ENCODE results near the gene CRTC3.

Gene CRTC3

DNA sequence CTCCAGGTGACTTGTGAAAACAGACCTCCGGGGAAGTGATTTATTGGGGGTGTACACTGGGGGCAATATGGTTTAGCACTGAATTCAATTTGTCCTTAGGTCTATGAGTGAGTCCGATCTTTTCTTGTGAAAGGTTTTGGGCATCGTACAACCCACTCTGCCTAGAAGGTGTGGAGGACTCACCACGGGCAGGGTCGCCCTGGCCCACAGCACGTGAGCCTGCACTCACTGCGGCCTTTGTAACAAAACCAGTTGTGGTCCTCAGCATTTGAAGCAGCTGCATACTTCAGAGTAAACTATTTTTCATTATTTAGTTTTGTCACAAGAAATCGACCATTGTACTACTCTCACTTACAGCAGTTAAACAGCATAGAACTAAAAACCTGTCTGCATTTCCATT, 114.8 kb downstream of the CRTC3 start:
- TF ChIP-seq, protein P1, sequence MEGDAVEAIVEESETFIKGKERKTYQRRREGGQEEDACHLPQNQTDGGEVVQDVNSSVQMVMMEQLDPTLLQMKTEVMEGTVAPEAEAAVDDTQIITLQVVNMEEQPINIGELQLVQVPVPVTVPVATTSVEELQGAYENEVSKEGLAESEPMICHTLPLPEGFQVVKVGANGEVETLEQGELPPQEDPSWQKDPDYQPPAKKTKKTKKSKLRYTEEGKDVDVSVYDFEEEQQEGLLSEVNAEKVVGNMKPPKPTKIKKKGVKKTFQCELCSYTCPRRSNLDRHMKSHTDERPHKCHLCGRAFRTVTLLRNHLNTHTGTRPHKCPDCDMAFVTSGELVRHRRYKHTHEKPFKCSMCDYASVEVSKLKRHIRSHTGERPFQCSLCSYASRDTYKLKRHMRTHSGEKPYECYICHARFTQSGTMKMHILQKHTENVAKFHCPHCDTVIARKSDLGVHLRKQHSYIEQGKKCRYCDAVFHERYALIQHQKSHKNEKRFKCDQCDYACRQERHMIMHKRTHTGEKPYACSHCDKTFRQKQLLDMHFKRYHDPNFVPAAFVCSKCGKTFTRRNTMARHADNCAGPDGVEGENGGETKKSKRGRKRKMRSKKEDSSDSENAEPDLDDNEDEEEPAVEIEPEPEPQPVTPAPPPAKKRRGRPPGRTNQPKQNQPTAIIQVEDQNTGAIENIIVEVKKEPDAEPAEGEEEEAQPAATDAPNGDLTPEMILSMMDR (IDR thresholded peaks at IDR 0.05) = no peak

DNA sequence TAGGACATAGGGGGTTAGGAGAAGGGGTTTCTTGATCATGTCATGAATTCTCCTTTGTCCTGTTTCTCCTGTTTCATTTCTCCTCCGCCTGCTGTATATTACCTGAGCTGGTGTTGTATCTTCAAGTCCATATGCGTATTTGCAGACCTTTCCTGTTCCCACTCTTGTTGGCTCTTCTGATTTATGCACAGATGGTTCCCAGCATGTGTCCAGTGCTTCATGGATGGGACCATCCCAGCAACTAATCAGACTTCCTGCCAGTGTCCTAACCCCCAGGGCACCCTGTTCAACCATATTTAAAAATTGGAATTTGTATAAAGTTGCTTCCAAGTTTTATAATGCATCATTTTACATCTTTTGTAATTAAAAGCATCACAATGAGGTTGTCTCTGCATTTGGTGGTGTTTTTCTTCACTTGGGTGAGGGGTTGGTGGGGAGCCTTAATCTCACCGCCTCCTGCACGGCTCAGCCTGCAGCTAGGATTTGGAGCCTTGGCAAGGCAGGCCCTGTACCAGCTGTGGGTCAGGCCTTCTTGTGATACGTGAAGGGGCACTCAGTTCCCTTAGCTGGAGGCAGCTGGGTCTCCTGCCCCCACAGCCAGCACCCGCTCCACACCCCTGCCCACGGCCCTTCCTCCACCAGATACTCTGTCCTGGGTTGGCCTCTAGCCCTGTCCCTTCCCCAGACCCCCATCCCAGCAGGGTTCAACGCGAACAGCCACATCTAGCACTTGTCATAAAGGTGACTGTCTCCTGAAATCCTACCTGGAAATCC, 115.4 kb downstream of the CRTC3 start:
- TF ChIP-seq, protein P1 (IDR thresholded peaks at IDR 0.05) = no peak

DNA sequence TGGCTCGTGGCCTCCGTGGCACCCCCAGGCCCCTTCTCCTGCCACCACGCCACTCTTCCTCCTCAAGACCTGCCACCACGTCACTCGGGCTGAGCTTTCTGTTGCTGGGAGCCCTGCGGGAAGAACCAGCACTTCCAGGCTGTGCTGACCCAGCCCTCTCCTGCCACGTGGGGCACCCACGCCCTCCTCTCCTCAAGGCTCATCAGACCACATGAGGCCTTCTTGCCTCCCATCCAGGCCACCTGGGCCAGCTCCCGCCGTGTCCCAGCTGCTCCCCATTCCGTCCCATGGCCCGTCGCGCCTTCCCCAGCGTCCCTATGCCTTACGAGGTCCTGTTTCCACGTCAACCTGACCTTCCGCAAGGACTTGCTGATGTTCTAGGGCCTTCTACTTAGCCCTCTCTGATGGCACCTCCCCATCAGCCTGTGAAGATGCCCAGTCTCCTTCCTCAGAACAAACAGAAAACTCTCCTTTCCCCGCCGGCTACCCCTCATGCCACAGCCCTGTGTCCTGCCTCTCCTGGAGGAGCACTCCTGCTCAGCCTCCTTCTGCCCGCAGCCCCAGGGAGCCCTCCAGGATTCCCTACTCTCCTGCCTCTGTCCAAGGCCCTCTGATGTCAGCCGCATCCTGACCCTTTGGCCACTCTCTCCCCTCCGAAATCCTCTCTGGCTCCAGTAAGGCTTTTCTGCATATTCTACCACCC, 116.3 kb downstream of the CRTC3 start:
- TF ChIP-seq, protein P1 (IDR thresholded peaks at IDR 0.05) = no peak

DNA sequence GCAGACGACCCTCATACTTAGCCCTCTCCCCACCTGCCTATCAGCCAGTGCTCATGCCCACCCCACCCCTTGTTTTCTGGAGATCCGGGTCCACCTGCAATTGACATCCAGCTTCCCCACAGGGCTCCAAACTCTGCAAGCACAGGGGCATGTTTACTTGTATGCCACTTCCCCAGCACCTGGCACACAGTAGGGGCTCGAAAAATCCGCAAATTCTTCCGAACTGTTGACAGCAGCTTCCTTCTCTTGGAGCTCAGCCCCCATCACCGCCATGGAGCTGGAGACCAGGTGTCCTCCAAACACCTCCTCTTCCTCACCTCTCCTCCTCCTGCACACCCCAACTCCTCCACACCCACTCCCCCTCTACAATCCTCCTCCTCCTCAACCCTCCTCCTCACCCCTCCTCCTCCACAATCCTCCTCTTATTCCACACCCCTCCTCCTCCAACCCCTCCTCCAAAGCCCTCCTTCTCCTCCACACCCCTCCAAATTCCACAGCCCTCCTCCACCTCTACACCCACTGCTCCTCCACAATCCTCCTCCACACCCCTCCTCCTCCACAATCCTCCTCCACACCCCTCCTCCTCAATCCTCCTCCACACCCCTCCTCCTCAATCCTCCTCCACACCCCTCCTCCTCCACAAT, 117.1 kb downstream of the CRTC3 start:
- TF ChIP-seq, protein P1 (IDR thresholded peaks at IDR 0.05) = no peak

DNA sequence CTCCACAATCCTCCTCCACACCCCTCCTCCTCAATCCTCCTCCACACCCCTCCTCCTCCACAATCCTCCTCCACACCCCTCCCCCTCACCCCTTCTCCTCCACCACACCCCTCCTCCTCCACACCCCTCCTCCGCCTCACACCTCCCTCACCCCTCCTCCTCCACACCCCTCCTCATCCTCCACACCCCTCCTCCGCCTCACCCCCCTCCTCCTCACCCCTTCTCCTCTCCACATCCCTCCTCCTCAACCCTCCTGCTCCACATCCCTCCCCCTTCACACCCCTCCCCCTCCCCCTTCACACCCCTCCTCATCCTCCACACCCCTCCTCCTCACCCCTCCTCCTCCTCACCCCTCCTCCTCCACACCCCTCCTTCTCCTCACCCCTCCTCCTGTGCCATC, 117.6 kb downstream of the CRTC3 start:
- TF ChIP-seq, protein P1 (IDR thresholded peaks at IDR 0.05) = no peak

DNA sequence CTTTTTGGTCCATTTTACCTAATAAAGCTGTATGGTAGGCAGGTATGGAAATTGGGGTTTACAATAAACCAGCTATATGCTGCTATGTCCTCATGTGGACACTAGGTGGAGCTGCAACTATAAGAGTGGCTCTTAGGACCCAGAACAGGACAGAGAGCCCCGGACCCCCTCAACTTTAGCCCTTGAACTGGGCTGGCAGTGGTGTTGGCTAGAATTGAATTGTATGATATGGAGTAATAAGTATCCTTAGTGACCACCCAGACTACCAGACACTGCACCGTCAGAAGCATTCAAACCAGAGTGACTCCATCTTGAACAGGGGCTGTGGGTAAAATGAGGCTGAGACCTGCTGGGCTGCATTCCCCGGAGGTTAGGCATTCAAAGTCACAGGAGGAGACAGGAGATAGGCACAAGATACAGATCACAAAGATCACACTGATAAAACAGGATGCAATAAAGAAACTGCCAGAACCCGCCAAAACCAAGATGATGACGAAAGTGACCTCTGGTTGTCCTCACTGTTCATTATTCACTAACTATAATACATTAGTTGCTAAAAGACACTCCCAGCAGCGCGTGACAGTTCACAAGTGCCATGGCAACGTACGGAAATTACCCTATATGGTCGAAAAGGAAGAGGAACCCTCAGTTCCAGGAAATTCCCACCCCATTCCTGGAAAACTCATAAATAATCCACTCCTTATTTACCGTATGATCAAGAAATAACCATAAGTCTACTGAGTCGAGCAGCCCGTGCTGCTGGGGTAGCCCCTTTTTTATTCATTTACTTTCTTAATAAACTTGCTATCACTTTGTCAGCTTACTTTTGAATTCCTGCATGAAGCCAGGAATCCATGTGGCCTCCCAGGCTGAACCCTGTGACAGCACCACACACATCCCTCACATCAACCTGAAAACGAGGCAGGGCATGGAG, 118.7 kb downstream of the CRTC3 start:
- TF ChIP-seq, protein P1 (IDR thresholded peaks at IDR 0.05) = peak; percentile 89

Measured in LNCAP (cell line).